Measurements from ENCODE around the gene COQ7. TPM values are rescaled to one million over a fixed set of nuclear protein-coding genes. Genes with fewer than 3 reads are reported as not detected.

COQ7 gene
- total RNA-seq, 1 donor from 2014 or later: 29.2 TPM

DNA sequence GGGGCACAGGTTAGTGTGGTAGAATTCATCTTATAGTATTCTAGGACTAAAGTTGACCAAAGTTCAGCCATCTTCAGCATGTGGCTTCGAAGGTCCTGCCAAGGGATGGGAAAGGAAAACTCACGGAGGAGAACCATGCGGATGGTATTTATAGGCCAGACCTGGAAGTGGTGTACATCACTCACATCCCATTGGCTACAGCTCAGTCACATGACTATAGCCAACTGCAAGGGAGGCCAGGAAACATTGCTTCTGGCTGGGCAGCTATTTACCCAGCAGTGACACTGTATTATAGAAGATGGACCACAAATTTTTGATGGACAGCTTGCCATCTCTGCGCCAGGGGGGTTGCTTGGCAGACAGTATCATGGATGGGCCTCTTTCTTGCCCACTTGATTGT lies 35.7 kb upstream of the COQ7 start:
- Mint-ChIP-seq H3K4me1 (peaks cover 2% of the 10 kb centered on the region), H3K36me3 (peaks cover 5% of the 10 kb centered on the region), H3K27ac (no peak overlapping the region), H3K4me3 (no peak overlapping the region), H3K27me3 (ENCODE audit: low read depth) (no peaks in the 10 kb centered on the region), H3K9me3 (peaks cover 10% of the 10 kb centered on the region)
- TF ChIP-seq, protein P1, sequence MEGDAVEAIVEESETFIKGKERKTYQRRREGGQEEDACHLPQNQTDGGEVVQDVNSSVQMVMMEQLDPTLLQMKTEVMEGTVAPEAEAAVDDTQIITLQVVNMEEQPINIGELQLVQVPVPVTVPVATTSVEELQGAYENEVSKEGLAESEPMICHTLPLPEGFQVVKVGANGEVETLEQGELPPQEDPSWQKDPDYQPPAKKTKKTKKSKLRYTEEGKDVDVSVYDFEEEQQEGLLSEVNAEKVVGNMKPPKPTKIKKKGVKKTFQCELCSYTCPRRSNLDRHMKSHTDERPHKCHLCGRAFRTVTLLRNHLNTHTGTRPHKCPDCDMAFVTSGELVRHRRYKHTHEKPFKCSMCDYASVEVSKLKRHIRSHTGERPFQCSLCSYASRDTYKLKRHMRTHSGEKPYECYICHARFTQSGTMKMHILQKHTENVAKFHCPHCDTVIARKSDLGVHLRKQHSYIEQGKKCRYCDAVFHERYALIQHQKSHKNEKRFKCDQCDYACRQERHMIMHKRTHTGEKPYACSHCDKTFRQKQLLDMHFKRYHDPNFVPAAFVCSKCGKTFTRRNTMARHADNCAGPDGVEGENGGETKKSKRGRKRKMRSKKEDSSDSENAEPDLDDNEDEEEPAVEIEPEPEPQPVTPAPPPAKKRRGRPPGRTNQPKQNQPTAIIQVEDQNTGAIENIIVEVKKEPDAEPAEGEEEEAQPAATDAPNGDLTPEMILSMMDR (IDR thresholded peaks at IDR 0.05; ENCODE audit: unreplicated experiment): no peak
- DNase-seq (ENCODE audit: low spot score in 2 of 2, unreplicated experiment in 2 of 2): no peak

GRCh38 chr16:19033761-19034160 lies 33.7 kb upstream of the COQ7 start:
- DNase-seq (ENCODE audit: low spot score in 2 of 2, unreplicated experiment in 2 of 2): no peak
- Mint-ChIP-seq H3K36me3 (peaks cover 7% of the 10 kb centered on the region), H3K27ac (no peak overlapping the region), H3K27me3 (ENCODE audit: low read depth) (no peaks in the 10 kb centered on the region), H3K4me3 (no peak overlapping the region), H3K4me1 (no peaks in the 10 kb centered on the region), H3K9me3 (peaks cover 10% of the 10 kb centered on the region)
- TF ChIP-seq, protein P1 (IDR thresholded peaks at IDR 0.05; ENCODE audit: unreplicated experiment): no peak

DNA sequence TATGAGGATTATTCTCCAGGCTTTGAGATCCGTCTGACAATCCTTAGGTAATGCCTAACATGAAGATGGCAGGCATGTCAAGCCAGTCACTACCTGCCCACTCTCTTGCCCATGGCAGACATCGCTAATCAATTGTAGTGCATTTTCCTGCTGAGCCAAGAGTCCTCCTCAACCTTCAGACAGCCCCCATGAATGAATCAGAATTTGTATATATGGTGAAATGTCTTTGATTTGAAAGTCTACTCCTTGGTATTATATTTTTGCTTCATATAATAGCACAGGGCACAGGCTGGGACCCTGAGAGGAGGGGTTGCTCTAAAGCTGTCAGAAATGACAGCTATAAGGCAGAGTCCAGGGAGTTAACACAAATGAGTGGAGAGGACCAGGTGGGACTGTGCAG lies 27.0 kb upstream of the COQ7 start:
- Mint-ChIP-seq H3K4me1 (no peaks in the 10 kb centered on the region), H3K9me3 (peaks cover 5% of the 10 kb centered on the region), H3K27me3 (ENCODE audit: low read depth) (no peaks in the 10 kb centered on the region), H3K36me3 (peaks cover 9% of the 10 kb centered on the region), H3K27ac (no peak overlapping the region), H3K4me3 (no peak overlapping the region)
- DNase-seq (ENCODE audit: low spot score in 2 of 2, unreplicated experiment in 2 of 2): no peak
- TF ChIP-seq, protein P1 (IDR thresholded peaks at IDR 0.05; ENCODE audit: unreplicated experiment): no peak

GRCh38 chr16:19044769-19045168 lies 22.6 kb upstream of the COQ7 start:
- H3K4me1 Mint-ChIP-seq: no peaks in the 10 kb centered on the region
- H3K4me3 Mint-ChIP-seq: no peak overlapping the region
- no peaks in the 10 kb centered on the region for H3K27me3 Mint-ChIP-seq (ENCODE audit: low read depth)
- DNase-seq (ENCODE audit: low spot score in 2 of 2, unreplicated experiment in 2 of 2): no peak
- TF ChIP-seq, protein P1 (IDR thresholded peaks at IDR 0.05; ENCODE audit: unreplicated experiment): no peak
- peaks cover 5% of the 10 kb centered on the region for H3K36me3 Mint-ChIP-seq
- H3K27ac Mint-ChIP-seq: no peak overlapping the region
- H3K9me3 Mint-ChIP-seq: peaks cover 4% of the 10 kb centered on the region

GRCh38 chr16:19046062-19046461 lies 21.4 kb upstream of the COQ7 start:
- TF ChIP-seq, protein P1 (IDR thresholded peaks at IDR 0.05; ENCODE audit: unreplicated experiment): no peak
- no peaks in the 10 kb centered on the region for H3K4me1 Mint-ChIP-seq
- H3K36me3 Mint-ChIP-seq: peaks cover 1% of the 10 kb centered on the region

GRCh38 chr16:19062706-19063105 lies 4.7 kb upstream of the COQ7 start:
- no peaks in the 10 kb centered on the region for H3K9me3 Mint-ChIP-seq
- H3K27ac Mint-ChIP-seq: no peak overlapping the region
- no peaks in the 10 kb centered on the region for H3K27me3 Mint-ChIP-seq (ENCODE audit: low read depth)
- DNase-seq (ENCODE audit: low spot score in 2 of 2, unreplicated experiment in 2 of 2): no peak
- H3K4me3 Mint-ChIP-seq: no peak overlapping the region
- H3K36me3 Mint-ChIP-seq: no peaks in the 10 kb centered on the region
- peaks cover 2% of the 10 kb centered on the region for H3K4me1 Mint-ChIP-seq
- TF ChIP-seq, protein P1 (IDR thresholded peaks at IDR 0.05; ENCODE audit: unreplicated experiment): no peak

More at GRCh38 chr16:19046062-19046461, 21.4 kb upstream of the COQ7 start:
- no peak for DNase-seq (ENCODE audit: low spot score in 2 of 2, unreplicated experiment in 2 of 2)
- no peaks in the 10 kb centered on the region for H3K9me3 Mint-ChIP-seq
- H3K27me3 Mint-ChIP-seq (ENCODE audit: low read depth): no peaks in the 10 kb centered on the region
- no peak overlapping the region for H3K27ac Mint-ChIP-seq
- H3K4me3 Mint-ChIP-seq: no peak overlapping the region
